ENCODE measurements around the gene WWOX. TPM values are rescaled to one million over a fixed set of nuclear protein-coding genes. Genes with fewer than 3 reads are reported as not detected.
A peak's percentile ranks its signal among the peaks of the same experiment; 100 is the strongest.

The WWOX gene
- total and polyA plus RNA-seq, 2 of the 13 experiments (the other 11 are each of a cell fraction or from before 2014, with no cell fraction given): 9.1 to 37.4 TPM

- TF ChIP-seq ZBTB3 (CRISPR knock-in tag; IDR thresholded peaks at IDR 0.05; ENCODE audit: borderline replicate concordance, low read depth): no peak
- no peak for TF ChIP-seq MED13 (CRISPR knock-in tag; IDR thresholded peaks at IDR 0.05)
- 0 out of 2 replicates have a peak, but pooled peaks have one; percentile 36 for TF ChIP-seq PITX1 (CRISPR knock-in tag; IDR thresholded peaks at IDR 0.05)
- peak; percentile 90 for TF ChIP-seq KDM6A (CRISPR knock-in tag; IDR thresholded peaks at IDR 0.05; ENCODE audit: low read depth)
- no peak for TF ChIP-seq NFE2L2 (IDR thresholded peaks at IDR 0.05; ENCODE audit: low read length)
- no peak for TF ChIP-seq CBFB (CRISPR knock-in tag; IDR thresholded peaks at IDR 0.05)
- TF ChIP-seq SP2 (CRISPR knock-in tag; IDR thresholded peaks at IDR 0.05): no peak
- no peak for TF ChIP-seq MBNL3 (CRISPR knock-in tag; conservative IDR thresholded peaks at IDR 0.05)
- no peak for TF ChIP-seq MNT (IDR thresholded peaks at IDR 0.05)
- TF ChIP-seq ZNF276 (CRISPR knock-in tag; IDR thresholded peaks at IDR 0.05; ENCODE audit: low read depth): no peak
- no peak for TF ChIP-seq PCBP1 (IDR thresholded peaks at IDR 0.05; ENCODE audit: borderline replicate concordance, low read depth, low read length)
- TF ChIP-seq ZBTB34 (CRISPR knock-in tag; IDR thresholded peaks at IDR 0.05): no peak
- no peak for TF ChIP-seq AHR (CRISPR knock-in tag; IDR thresholded peaks at IDR 0.05)
- no peak for TF ChIP-seq NPAS2 (CRISPR knock-in tag; IDR thresholded peaks at IDR 0.05; ENCODE audit: borderline replicate concordance)
- no peak for TF ChIP-seq TCF12 (IDR thresholded peaks at IDR 0.05)
- peak; percentile 82; the same call in 1 of the 2 replicates for TF ChIP-seq TCF12 (CRISPR knock-in tag; IDR thresholded peaks at IDR 0.05)
- peak; percentile 19; the same call in 1 of the 2 replicates for TF ChIP-seq YEATS2 (CRISPR knock-in tag; IDR thresholded peaks at IDR 0.05; ENCODE audit: borderline replicate concordance)
- no peak for TF ChIP-seq ZFP90 (CRISPR knock-in tag; IDR thresholded peaks at IDR 0.05; ENCODE audit: borderline replicate concordance)
- TF ChIP-seq ZBTB42 (CRISPR knock-in tag; IDR thresholded peaks at IDR 0.05): no peak
- peak; percentile 51; the same call in 1 of the 2 replicates for TF ChIP-seq CCDC6 (CRISPR knock-in tag; IDR thresholded peaks at IDR 0.05)
- TF ChIP-seq NKX3-1 (CRISPR knock-in tag; IDR thresholded peaks at IDR 0.05): no peak
- TF ChIP-seq, protein P1, sequence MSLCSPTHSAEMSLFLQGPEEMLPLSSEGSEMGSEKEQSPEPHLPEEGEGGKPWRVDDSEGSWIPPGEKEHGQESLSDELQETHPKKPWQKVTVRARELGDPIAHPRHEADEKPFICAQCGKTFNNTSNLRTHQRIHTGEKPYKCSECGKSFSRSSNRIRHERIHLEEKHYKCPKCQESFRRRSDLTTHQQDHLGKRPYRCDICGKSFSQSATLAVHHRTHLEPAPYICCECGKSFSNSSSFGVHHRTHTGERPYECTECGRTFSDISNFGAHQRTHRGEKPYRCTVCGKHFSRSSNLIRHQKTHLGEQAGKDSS (CRISPR knock-in tag; IDR thresholded peaks at IDR 0.05; ENCODE audit: borderline replicate concordance, low read depth): no peak
- no peak for TF ChIP-seq GABPA (IDR thresholded peaks at IDR 0.05; ENCODE audit: low read depth, low read length)
- no peak for TF ChIP-seq GABPA (CRISPR knock-in tag; IDR thresholded peaks at IDR 0.05; ENCODE audit: low read depth)
Measured at GRCh38 chr16:78252757-78253156, 153.3 kb downstream of the WWOX start (continued).
